ACC112 (cell line): ENCODE data around the gene CFAP43.

Experiments
- H2AFZ ChIP-seq: fragments of 200-600 bp; sonication (generic); one replicate; pipeline ENCODE4 v1.6.0; 2017; ENCODE audit warnings: antibody characterized with exemption, low read length; ENCODE audit not compliant: unreplicated experiment
- H3K27ac ChIP-seq: fragments of 200-600 bp; sonication (generic); 2 replicates; pipeline ENCODE4 v1.5.1; 2014; ENCODE audit warnings: low read depth, mild to moderate bottlenecking, antibody characterized with exemption, low read length, moderate library complexity
- H3K27me3 ChIP-seq: fragments of 200-600 bp; sonication (generic); 2 replicates; pipeline ENCODE4 v1.6.1; 2014; ENCODE audit warnings: mild to moderate bottlenecking, antibody characterized with exemption, low read length, moderate library complexity, mixed read lengths; ENCODE audit not compliant: insufficient read depth
- H3K36me3 ChIP-seq: fragments of 200-600 bp; sonication (generic); 2 replicates; pipeline ENCODE4 v1.6.1; 2016; ENCODE audit warnings: mild to moderate bottlenecking, antibody characterized with exemption, low read length, moderate library complexity, mixed read lengths; ENCODE audit not compliant: insufficient read depth
- H3K4me1 ChIP-seq: fragments of 200-600 bp; sonication (generic); one replicate; pipeline ENCODE4 v1.6.1; 2016; ENCODE audit warnings: low read length, mixed read lengths; ENCODE audit not compliant: insufficient read depth, unreplicated experiment, control insufficient read depth
- H3K4me3 ChIP-seq: fragments of 200-600 bp; sonication (generic); 2 replicates; pipeline ENCODE4 v1.5.1; 2014; ENCODE audit warnings: mild to moderate bottlenecking, low read depth, low read length
- H3K79me2 ChIP-seq: fragments of 200-600 bp; sonication (generic); one replicate; pipeline ENCODE4 v1.6.0; 2016; ENCODE audit warnings: low read length; ENCODE audit not compliant: control insufficient read depth, unreplicated experiment, insufficient read depth

CFAP43 gene

DNA sequence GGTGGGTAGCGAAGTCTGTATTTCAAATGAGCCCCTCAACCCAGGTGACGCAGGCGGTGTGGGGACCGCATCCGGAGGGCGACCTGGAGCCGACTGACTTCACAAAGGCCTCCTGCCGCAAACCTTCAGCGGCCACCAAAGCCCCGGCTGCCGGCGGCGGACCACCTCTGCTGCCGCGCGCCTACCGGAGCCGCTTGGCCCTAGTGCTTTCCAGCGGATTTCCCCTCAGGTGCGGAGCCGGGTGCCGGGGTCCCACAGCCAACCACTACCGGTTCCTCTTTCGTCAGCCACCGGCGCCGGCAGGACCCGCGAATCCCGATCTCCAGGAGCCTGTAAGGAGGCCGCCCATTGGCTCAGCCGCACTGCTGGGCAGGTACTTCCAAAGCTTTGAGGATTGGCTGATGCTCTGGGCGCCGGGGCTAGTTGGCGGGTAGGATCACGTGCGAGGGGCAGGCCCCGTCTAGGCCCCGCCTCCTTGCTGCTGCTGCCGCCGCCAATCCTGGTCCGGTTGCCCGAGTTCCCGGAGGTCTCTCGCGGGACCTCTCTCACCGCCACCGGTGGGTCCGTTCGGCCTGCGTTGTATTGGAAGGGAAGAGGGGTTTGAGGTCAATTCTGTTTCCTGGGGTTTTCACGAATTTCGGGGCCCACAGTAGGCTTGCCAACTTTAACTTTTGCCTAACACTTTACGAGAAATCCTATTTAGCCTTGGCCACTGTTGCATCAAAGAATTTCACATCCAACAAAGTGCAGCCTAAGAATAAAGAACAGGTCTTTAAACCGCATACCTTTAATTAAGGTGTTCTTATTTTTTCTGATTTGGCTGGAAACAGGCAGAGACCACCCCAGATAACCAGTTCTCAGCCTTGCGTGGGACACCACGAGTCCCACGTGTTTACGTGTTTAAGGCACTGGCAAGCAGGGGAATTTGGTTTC lies 36.8 kb upstream of the CFAP43 start, which contains the start of gene GSTO2:
Gene GSTO2, plus strand, starts transcription at position 472 of the 933 bp plus-strand sequence. CDS start 5,732 bp downstream, outside the sequence.
- H2AFZ ChIP-seq = no peak within 1 kb of the TSS
- H3K27ac ChIP-seq = no peak within 1 kb of the TSS
- H3K4me3 ChIP-seq = no peak within 1 kb of the TSS
- H3K79me2 ChIP-seq = peaks cover 5% of the 10 kb centered on the region
- H3K27me3 ChIP-seq = no peaks in the 10 kb centered on the region
- H3K36me3 ChIP-seq = peaks cover 50% of the 10 kb centered on the region
- H3K4me1 ChIP-seq = peaks cover 15% of the 10 kb centered on the region

DNA sequence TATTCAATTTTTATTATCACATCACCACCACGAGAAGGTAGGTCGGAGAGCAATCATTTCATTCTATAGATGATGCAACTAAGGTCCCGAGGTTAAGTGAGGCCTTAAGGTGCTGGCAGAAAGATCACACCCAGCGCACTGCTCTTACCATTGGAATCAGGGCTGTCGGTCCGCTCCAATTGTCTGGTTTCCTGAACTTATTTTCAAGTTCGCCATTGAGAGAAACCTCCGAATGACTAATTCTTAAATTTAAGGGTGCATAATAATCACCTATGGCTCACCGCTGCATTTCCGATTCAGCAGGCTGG lies 36.2 kb upstream of the CFAP43 start:
- H3K27me3 ChIP-seq = no peaks in the 10 kb centered on the region
- H3K27ac ChIP-seq = no peak overlapping the region
- H2AFZ ChIP-seq = no peak overlapping the region
- no peak overlapping the region for H3K4me3 ChIP-seq
- H3K4me1 ChIP-seq = peaks cover 8% of the 10 kb centered on the region
- peaks cover 11% of the 10 kb centered on the region for H3K79me2 ChIP-seq
- peaks cover 52% of the 10 kb centered on the region for H3K36me3 ChIP-seq

DNA sequence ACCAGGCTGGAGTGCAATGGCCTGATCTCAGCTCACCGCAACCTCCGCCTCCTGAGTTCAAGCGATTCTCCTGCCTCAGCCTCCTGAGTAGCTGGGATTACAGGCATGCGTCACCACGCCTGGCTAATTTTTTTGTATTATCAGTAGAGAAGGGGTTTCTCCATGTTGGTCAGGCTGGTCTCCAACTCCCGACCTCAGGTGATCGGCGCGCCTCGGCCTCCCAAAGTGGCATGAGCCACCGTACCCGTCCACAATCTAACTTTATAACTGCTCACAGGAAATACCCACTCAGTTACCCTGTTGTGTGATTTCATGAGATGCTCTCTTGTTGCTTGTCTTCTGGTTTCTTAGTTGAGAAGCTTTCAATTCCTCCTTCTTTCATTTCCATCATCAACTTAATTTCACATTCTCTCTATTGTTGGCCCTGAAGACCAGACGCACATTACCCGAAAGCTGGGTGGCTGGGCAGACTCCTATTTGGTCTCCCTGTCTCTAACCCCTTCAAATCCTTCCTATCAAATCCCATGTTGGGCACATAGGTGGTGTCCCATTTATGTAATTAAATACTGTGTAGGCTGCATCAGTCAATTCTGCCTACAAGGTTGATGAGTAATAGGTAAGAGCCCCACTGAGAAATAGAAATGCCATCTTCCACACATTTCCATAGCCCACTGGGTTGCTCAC lies 35.7 kb upstream of the CFAP43 start:
- H3K27me3 ChIP-seq = no peaks in the 10 kb centered on the region
- peaks cover 57% of the 10 kb centered on the region for H3K36me3 ChIP-seq
- H3K27ac ChIP-seq = no peak overlapping the region
- peaks cover 3% of the 10 kb centered on the region for H3K4me1 ChIP-seq
- H2AFZ ChIP-seq = no peak overlapping the region
- no peak overlapping the region for H3K4me3 ChIP-seq
- peaks cover 15% of the 10 kb centered on the region for H3K79me2 ChIP-seq

DNA sequence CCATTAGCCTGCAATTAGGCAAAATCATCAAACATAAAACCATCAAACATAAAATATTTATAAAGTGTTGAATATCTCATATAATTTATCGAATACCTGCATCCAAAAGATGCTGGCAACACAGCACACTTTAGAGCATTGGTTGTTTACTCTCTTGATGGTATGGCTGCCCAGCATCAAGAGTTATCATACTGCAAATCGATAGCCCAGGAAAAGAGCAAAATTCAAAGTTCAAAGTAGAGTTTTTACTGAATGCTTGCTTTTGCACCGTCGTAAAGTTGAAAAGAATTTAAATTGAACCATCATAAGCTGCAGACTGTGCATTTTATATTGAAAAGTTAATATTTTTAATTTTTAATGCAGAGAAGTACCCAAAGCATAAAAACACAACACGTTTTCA lies 32.6 kb upstream of the CFAP43 start:
- H3K36me3 ChIP-seq = peaks cover 77% of the 10 kb centered on the region
- peaks cover 29% of the 10 kb centered on the region for H3K4me1 ChIP-seq
- no peaks in the 10 kb centered on the region for H3K27me3 ChIP-seq
- peaks cover 37% of the 10 kb centered on the region for H3K79me2 ChIP-seq
- H2AFZ ChIP-seq = no peak overlapping the region
- H3K27ac ChIP-seq = no peak overlapping the region
- H3K4me3 ChIP-seq = no peak overlapping the region

DNA sequence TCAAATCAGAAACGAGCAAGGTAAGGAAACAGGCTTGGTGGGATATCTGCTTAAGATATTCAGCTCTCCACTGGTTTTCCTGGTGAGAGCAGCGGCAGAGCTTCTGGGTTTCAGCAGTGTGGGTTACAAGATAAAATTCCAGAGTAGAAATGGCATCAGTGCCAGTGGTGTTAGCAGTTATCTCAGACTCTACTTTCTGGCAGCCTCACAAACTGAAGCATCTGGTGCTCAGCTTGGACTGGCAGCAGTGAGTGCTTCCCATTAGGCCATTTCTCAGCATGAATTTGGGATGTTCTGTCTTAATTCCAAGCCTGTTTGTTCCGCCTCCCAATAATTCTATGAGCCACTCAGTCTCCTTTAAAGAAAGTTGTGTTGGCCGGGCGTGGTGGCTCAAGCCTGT lies 29.9 kb upstream of the CFAP43 start:
- Histone ChIP-seq H2AFZ (no peak overlapping the region), H3K27me3 (no peaks in the 10 kb centered on the region), H3K79me2 (peaks cover 64% of the 10 kb centered on the region), H3K4me3 (no peak overlapping the region), H3K27ac (peak overlapping the region; percentile 96), H3K36me3 (peaks cover 67% of the 10 kb centered on the region), H3K4me1 (peaks cover 57% of the 10 kb centered on the region)

DNA sequence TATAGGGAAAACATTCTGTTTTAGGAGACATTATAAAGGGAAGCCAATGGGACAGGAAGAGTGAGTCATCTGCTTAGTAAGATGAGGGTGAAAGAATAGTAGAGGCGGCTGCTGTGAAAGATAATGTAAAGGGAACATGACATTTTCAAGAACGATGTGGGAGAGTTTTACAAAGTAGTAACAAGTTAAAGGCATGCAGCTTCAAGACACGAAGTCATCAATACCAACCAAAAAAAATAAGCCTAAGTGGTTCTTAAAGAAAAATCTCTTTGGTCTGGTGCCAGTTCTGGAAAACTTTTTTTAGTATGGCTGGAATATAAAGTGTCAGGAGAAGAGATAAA lies 28.6 kb upstream of the CFAP43 start:
- Histone ChIP-seq H3K4me1 (peaks cover 60% of the 10 kb centered on the region), H2AFZ (no peak overlapping the region), H3K4me3 (peak overlapping the region; percentile 36), H3K27me3 (no peaks in the 10 kb centered on the region), H3K36me3 (peaks cover 61% of the 10 kb centered on the region), H3K27ac (peak overlapping the region; percentile 96), H3K79me2 (peaks cover 77% of the 10 kb centered on the region)

DNA sequence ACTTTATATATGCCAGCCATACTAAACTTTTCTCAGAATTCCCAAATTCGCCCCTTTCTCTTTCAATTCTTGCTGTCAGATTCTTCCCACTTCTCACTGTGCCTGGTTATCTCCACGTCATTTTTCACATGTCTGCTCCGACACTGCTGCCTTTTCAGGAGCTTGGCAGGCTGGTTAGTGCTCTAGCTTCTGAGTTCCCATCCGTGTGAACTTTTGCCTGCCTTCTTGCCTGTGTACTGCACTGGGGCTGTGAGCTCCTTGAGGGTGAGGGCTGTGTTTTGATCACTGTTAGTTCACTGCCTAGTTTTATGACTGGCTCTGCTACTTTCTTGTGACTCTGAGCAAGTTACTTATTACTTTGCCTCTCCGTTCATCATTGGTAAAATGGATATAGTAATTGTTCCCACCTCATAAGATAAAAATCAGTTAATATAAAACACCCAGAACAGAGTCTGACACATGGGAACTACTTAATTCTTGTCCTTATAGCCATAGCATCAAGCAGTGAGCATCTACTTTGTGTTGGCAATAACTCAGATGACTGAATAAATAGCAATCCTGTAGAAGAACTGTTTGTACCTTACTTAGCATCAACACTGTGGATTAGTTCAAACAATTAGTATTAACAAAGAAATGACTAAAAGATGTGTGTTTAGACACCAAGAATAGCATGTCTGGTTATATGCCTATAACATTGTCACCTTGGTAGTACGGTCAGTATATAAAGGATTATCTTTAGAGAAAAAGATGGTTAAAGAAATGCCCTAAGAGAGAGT lies 28.0 kb upstream of the CFAP43 start:
- Histone ChIP-seq H3K36me3 (peaks cover 55% of the 10 kb centered on the region), H3K4me3 (peak overlapping the region; percentile 36), H3K79me2 (peaks cover 83% of the 10 kb centered on the region), H2AFZ (no peak overlapping the region), H3K27me3 (no peaks in the 10 kb centered on the region), H3K4me1 (peaks cover 60% of the 10 kb centered on the region), H3K27ac (peak overlapping the region; percentile 96)

DNA sequence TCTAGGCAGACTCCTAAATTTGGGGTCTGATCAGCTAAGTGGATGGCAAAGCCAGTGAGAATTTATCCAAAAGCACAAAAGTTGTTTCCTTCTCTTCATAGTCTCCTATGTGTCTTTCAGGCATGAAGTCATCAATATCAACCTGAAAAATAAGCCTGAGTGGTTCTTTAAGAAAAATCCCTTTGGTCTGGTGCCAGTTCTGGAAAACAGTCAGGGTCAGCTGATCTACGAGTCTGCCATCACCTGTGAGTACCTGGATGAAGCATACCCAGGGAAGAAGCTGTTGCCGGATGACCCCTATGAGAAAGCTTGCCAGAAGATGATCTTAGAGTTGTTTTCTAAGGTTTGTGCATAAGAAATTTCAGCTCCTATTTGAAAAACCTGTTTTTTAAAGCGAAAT lies 27.3 kb upstream of the CFAP43 start:
- H3K36me3 ChIP-seq = peaks cover 48% of the 10 kb centered on the region

DNA sequence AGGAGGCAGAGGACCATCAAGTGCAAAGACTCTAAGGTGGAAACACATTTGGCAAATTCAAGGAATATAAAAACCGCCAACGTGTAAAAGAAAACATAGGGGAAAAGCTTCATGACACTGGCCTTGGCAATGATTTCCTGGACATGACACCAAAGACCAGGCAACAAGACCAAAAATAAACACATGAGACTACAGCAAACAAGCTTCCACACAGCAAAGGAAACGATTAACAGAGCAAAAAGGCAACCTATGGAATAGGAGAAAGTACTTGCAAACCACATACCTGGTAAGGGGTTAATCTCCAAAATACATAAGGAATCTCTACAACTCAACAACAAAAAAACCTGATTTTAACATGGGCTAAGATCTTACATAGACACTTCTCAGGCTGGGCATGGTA lies 26.0 kb upstream of the CFAP43 start:
- H3K79me2 ChIP-seq = peaks cover 81% of the 10 kb centered on the region
- no peak overlapping the region for H3K4me3 ChIP-seq
- peak overlapping the region; percentile 96 for H3K27ac ChIP-seq
- H3K36me3 ChIP-seq = peaks cover 43% of the 10 kb centered on the region
- H3K4me1 ChIP-seq = peaks cover 71% of the 10 kb centered on the region
- no peak overlapping the region for H2AFZ ChIP-seq
- H3K27me3 ChIP-seq = no peaks in the 10 kb centered on the region

More for the DNA sequence above, 27.3 kb upstream of the CFAP43 start:
- H3K27ac ChIP-seq = peak overlapping the region; percentile 96
- no peak overlapping the region for H2AFZ ChIP-seq
- H3K4me3 ChIP-seq = peak overlapping the region; percentile 36
- peaks cover 89% of the 10 kb centered on the region for H3K79me2 ChIP-seq
- peaks cover 61% of the 10 kb centered on the region for H3K4me1 ChIP-seq
- no peaks in the 10 kb centered on the region for H3K27me3 ChIP-seq

DNA sequence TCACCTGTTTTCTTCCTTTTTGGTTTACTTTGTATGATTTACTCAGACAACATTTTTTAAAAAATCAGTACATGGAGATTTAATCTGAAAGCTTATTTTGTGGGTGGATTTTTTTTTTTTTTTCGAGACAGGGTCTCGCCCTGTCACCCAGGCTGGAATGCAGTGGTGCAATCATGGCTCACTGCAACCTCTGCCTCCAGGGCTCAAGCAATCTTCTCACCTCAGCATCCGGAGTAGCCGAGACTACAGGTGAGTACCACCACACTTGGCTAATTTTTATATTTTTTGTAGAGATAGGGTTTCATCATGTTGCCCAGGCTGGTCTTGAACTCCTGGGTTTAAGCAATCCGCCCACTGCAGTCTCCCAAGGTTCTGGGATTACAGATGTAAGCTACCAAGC lies 25.1 kb upstream of the CFAP43 start:
- Histone ChIP-seq H3K79me2 (peaks cover 72% of the 10 kb centered on the region), H3K36me3 (peaks cover 33% of the 10 kb centered on the region), H3K4me3 (peak overlapping the region; percentile 81), H3K27ac (peak overlapping the region; percentile 96), H3K4me1 (peaks cover 65% of the 10 kb centered on the region), H3K27me3 (no peaks in the 10 kb centered on the region), H2AFZ (no peak overlapping the region)
